ENCODE measurements around the gene GSTP1. TPM values are rescaled to one million over a fixed set of nuclear protein-coding genes. Genes with fewer than 3 reads are reported as not detected.
A peak's percentile ranks its signal among the peaks of the same experiment; 100 is the strongest.

The GSTP1 gene
- polyA plus RNA-seq, 1 donor: 672 TPM

- peak; percentile 64 for DNase-seq
These were observed 46.0 kb downstream of the GSTP1 start, which contains the start of gene NUDT8 for GRCh38 chr11:67629386-67630227. Gene NUDT8 (minus strand): TSS chr11:67629937. CDS start chr11:67629911, 26 bp downstream.

DNA sequence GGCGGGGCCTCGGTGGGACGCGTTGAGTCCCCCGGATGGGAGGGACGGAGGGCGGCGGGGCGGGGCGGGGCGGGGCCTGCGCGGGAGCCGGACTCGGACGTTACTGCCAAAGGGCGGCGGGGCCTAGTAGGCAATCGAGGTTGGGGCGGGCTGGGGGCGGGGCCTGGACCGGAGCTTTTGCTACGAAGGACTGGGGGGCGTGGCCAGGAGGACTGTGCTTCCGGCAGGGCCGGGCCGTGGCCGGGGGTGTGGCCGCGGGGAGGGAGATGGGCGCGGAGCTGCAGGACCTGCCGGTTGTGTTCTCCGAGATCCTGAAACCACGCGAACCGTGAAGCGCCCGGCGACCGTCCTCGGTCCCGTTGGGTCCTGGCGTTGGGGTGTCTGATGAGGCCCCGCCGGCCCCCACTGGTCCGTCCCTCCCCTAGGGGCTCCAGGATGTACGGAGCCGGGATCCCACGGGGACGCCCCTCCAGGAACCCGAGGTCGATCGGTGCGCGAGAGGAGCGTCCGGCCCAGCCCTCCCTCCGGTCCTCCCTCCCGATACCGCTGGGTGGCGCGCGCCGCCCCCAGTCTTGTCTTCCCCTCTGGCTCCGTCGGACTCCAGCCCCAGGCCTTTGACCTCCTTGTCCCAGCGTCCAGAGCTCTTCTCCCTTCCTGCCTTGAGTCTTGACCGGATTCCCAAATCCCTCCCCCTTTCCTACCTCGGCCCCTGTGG lies 46.8 kb downstream of the GSTP1 start:
- peak; percentile 96 for DNase-seq

GRCh38 chr11:67630943-67631331 lies 47.3 kb downstream of the GSTP1 start:
- DNase-seq: no peak

DNA sequence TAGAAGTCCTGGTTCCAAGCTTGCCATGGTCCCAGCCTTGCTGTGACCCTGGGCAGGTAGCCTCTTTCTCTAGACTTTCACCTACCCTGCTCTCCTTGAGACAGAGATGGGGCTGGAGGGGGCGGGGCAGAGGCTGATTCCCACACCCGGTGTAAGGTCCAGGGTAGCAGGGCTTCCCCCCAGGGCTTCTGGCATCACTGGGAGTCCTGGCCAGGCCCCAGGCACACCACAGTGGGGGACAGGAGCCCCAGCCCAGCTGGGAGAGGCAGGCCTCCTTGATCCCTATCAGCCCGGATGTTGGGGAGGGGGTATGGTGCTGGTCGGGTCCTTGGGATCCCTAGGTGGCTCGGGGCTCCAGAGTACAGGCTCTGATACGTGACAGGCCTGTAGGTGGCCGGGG lies 47.8 kb downstream of the GSTP1 start:
- DNase-seq: no peak

DNA sequence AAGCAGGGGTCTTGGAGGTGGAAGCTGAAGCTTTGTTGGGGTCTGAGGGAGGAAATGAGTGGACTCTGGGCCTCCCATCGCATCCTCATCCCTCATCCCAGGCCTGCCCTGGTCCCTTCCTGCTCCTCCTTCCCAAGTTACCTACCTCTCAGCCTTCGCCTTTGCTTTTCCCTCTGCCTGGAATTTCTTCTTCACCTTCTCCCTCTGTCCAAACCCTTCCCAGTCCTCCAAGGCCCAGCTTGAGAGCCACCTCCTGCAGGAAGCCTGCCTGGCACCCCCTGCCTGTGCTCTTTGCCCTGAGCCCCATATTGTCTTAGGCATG lies 48.2 kb downstream of the GSTP1 start:
- DNase-seq: no peak

DNA sequence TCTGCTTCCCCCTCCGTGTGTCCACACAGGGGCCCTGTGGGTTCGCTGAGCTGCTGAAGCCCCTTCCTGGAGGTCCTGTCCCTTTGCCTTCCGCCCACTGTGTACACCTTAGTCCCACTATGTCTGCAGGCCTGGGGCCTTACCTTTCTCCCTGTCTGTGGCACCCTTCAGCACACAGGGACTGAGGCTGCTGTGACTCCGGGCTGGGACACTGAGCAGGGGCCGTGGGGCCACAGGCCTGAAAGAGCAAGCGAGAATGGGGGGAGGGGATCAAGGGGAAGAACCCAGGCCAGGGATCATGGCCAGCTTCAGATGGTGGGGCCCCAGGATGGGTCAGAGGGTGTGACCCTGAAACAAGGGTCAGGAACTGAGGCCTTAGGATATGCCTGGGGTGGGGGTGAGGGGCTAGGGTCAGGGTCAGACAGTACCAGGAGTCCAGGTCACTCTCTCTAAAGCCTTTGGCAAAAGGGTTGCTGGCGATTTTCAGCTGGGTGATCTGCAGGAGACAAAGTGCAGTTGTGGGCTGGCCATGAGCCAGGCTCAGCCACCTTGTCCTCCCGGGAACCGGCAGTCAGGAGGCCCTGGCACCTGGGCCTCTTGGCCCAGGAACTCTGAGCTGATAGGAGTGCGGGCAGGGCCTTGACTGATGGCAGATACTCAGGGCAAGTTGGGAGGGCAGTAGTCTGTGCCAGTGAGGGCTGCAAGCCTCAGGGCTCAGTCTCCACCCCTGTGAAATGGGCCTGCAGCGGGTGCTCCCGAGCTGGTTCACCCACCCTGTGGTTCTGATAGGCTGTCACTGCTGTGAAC lies 48.8 kb downstream of the GSTP1 start:
- no peak for DNase-seq

DNA sequence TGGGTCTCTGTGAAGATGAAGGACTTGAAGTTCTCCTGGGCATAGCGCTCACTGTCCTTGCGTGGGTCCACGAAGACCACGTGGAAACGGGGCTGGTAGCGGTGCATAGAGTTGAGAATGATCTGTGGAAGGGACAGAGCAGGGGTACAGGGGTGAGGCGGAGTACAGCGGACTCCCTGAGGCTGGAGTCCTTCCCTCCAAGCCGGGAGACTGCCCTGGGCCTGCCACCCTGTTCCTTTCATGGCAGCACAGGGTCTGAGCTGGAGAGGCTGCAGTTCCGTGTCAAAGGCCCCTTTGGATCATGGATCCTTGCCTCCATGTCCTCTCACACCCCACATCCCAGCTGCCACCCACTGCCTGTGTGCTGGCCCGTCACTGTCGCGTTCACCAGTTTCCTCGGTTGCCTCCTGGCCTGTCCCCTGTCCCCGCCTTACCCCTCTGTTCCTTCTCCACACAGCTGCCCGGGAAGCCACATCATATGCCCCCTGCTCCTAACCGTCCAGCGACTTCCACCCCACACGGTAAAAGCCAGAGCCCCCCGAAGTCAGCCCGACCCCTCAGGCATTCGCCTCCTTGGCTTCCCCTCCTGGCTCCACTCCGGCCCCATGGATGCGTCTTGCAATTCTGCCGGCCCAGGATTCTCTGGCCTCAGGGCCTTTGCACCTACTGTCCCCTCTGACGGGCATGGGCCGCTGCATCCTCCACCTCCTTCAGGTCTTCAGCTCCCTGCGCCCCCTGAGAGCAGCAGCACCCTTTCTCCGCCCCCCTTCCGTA lies 49.6 kb downstream of the GSTP1 start:
- DNase-seq: no peak

- DNase-seq: no peak
These were observed 50.2 kb downstream of the GSTP1 start for GRCh38 chr11:67633758-67634365.

DNA sequence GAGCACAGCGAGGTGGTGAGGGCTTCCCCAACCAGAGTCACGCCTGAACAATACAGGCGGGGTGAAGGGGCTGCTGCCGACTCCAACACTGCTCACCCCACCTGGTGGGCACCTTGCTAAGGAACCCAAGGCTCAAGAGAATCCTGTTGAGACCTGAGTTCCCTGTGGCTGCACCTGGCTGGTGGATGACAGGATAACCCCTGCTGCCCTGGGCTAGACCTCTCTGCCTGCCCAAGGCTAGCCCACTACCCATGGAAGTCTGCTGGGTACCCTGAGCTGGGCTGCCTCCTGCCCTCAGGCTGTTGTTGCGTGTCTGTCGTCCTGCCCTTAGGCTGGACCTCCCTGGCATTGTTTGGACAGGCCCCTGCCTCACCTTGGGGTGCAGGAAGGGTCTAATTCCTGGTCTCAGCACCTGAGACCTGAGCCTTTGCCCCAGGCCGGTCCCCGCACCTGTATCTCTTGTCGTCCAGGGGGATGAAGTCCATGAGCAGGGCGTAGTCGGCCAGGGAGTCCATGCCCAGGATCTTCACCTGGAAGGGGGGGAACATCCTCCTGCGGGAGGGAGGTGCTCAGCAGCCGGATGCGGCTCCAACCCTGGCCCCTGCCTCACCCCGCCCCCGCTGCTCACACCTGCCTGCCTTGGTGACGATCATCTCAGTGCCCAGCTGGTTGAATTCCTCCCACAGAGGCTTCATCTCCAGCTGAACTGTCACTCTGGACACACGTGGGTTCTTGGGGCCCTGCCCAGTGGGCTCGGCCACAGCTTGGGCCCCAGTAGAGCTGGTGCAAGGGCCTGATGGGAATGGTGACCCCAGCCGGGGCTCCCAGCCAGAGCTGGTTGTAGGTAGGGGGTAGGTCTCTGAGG lies 51.0 kb downstream of the GSTP1 start:
- no peak for DNase-seq

- no peak for DNase-seq
These were observed 51.6 kb downstream of the GSTP1 start for GRCh38 chr11:67635231-67635521.

Other genes with a start within 250 kb of the GSTP1 start
- 25.2 TPM for gene POLD4, start 230.3 kb upstream of the GSTP1 start, polyA plus RNA-seq (ENCODE audit: insufficient read length)
- gene CLCF1, start 210.2 kb upstream of the GSTP1 start, polyA plus RNA-seq (ENCODE audit: insufficient read length): 7.0 TPM
- gene RAD9A, start 191.8 kb upstream of the GSTP1 start, polyA plus RNA-seq (ENCODE audit: insufficient read length): 29.6 TPM
- gene PPP1CA, start 182.0 kb upstream of the GSTP1 start, polyA plus RNA-seq (ENCODE audit: insufficient read length): 154 TPM
- 8.2 TPM for gene TBC1D10C, start 179.7 kb upstream of the GSTP1 start, polyA plus RNA-seq (ENCODE audit: insufficient read length)
- gene CARNS1, start 168.1 kb upstream of the GSTP1 start, polyA plus RNA-seq (ENCODE audit: insufficient read length): 4.4 TPM
- 40.4 TPM for gene RPS6KB2, start 155.3 kb upstream of the GSTP1 start, polyA plus RNA-seq (ENCODE audit: insufficient read length)
- 2.6 TPM for gene PTPRCAP, start 146.1 kb upstream of the GSTP1 start, polyA plus RNA-seq (ENCODE audit: insufficient read length)
- 55.3 TPM for gene CORO1B, start 140.3 kb upstream of the GSTP1 start, polyA plus RNA-seq (ENCODE audit: insufficient read length)
- gene GPR152, start 131.1 kb upstream of the GSTP1 start, polyA plus RNA-seq (ENCODE audit: insufficient read length): not detected
- gene CABP4, start 128.5 kb upstream of the GSTP1 start, polyA plus RNA-seq (ENCODE audit: insufficient read length): 1.0 TPM
- 39.4 TPM for gene TMEM134, start 114.6 kb upstream of the GSTP1 start, polyA plus RNA-seq (ENCODE audit: insufficient read length)
- gene AIP, start 100.8 kb upstream of the GSTP1 start, polyA plus RNA-seq (ENCODE audit: insufficient read length): 51.8 TPM
- 28.6 TPM for gene PITPNM1, start 78.4 kb upstream of the GSTP1 start, polyA plus RNA-seq (ENCODE audit: insufficient read length)
- gene CDK2AP2, start 75.7 kb upstream of the GSTP1 start, polyA plus RNA-seq (ENCODE audit: insufficient read length): 32.8 TPM
- gene CABP2, start 60.4 kb upstream of the GSTP1 start, polyA plus RNA-seq (ENCODE audit: insufficient read length): 0.35 TPM
- gene NDUFV1, start 23.1 kb downstream of the GSTP1 start, polyA plus RNA-seq (ENCODE audit: insufficient read length): 209 TPM
- gene NUDT8, start 46.1 kb downstream of the GSTP1 start, polyA plus RNA-seq (ENCODE audit: insufficient read length): 3.8 TPM
- not detected for gene TBX10, start 56.0 kb downstream of the GSTP1 start, polyA plus RNA-seq (ENCODE audit: insufficient read length)
- gene ACY3, start 66.9 kb downstream of the GSTP1 start, polyA plus RNA-seq (ENCODE audit: insufficient read length): 22.2 TPM
- 2.8 TPM for gene ALDH3B2, start 90.8 kb downstream of the GSTP1 start, polyA plus RNA-seq (ENCODE audit: insufficient read length)

Data from left kidney (tissue), 2 donors.